ENCODE data around the gene TMEM255B.

The TMEM255B gene

GRCh38 chr13:113855012-113855921 lies 96.2 kb downstream of the TMEM255B start:
- Histone ChIP-seq H3K36me3 (ENCODE audit: insufficient read depth, low read length) (no peaks in the 10 kb centered on the region), H3K9ac (ENCODE audit: low read length) (no peak overlapping the region), H3K4me2 (ENCODE audit: low read length) (no peak overlapping the region), H3K27ac (ENCODE audit: low read depth, low read length, poor library complexity, severe bottlenecking) (no peak overlapping the region), H3K79me2 (ENCODE audit: insufficient read depth, low read length) (no peaks in the 10 kb centered on the region), H2AFZ (ENCODE audit: low read length) (no peak overlapping the region), H3K9me3 (ENCODE audit: low read length) (0 out of 2 replicates have a peak, but pooled peaks cover 2% of the 10 kb centered on the region), H3K4me3 (ENCODE audit: low read depth, low read length, poor library complexity, severe bottlenecking) (no peak overlapping the region), H3F3A (ENCODE audit: insufficient read depth, low read length) (no peaks in the 10 kb centered on the region), H3K4me1 (ENCODE audit: insufficient read depth, low read length, severe bottlenecking) (no peaks in the 10 kb centered on the region), H4K20me1 (ENCODE audit: insufficient read depth, low read length) (no peaks in the 10 kb centered on the region), H3K9me2 (ENCODE audit: low read depth, low read length) (no peaks in the 10 kb centered on the region), H3K27me3 (ENCODE audit: insufficient read depth, low read length) (peaks cover 11% of the 10 kb centered on the region)
- no peak for TF ChIP-seq CTCF (IDR thresholded peaks at IDR 0.05; ENCODE audit: low read length)

GRCh38 chr13:113855931-113856715 lies 97.1 kb downstream of the TMEM255B start:
- TF ChIP-seq EZH2 (IDR thresholded peaks at IDR 0.05; ENCODE audit: borderline replicate concordance, low read length) (no peak), CTCF (IDR thresholded peaks at IDR 0.05; ENCODE audit: low read length) (no peak)
- Histone ChIP-seq H3K27ac (ENCODE audit: low read depth, low read length, poor library complexity, severe bottlenecking) (no peak overlapping the region), H3K9me2 (ENCODE audit: low read depth, low read length) (no peaks in the 10 kb centered on the region), H3K79me2 (ENCODE audit: insufficient read depth, low read length) (no peaks in the 10 kb centered on the region), H3K4me1 (ENCODE audit: insufficient read depth, low read length, severe bottlenecking) (no peaks in the 10 kb centered on the region), H4K20me1 (ENCODE audit: insufficient read depth, low read length) (no peaks in the 10 kb centered on the region), H3K4me2 (ENCODE audit: low read length) (no peak overlapping the region), H3K27me3 (ENCODE audit: insufficient read depth, low read length) (peaks cover 4% of the 10 kb centered on the region), H2AFZ (ENCODE audit: low read length) (no peak overlapping the region), H3K36me3 (ENCODE audit: insufficient read depth, low read length) (no peaks in the 10 kb centered on the region), H3F3A (ENCODE audit: insufficient read depth, low read length) (no peaks in the 10 kb centered on the region), H3K4me3 (ENCODE audit: low read depth, low read length, poor library complexity, severe bottlenecking) (no peak overlapping the region), H3K9me3 (ENCODE audit: low read length) (0 out of 2 replicates have a peak, but pooled peaks cover 2% of the 10 kb centered on the region), H3K9ac (ENCODE audit: low read length) (no peak overlapping the region)

- no peaks in the 10 kb centered on the region for H3K36me3 ChIP-seq (ENCODE audit: insufficient read depth, low read length)
- no peaks in the 10 kb centered on the region for H3K9me2 ChIP-seq (ENCODE audit: low read depth, low read length)
- no peaks in the 10 kb centered on the region for H3F3A ChIP-seq (ENCODE audit: insufficient read depth, low read length)
- no peak overlapping the region for H3K4me3 ChIP-seq (ENCODE audit: low read depth, low read length, poor library complexity, severe bottlenecking)
- H3K9me3 ChIP-seq (ENCODE audit: low read length), result 0 out of 2 replicates have a peak, but pooled peaks cover 2% of the 10 kb centered on the region
- H3K9ac ChIP-seq (ENCODE audit: low read length), result no peak overlapping the region
- TF ChIP-seq CTCF (IDR thresholded peaks at IDR 0.05; ENCODE audit: low read length) (no peak), EZH2 (IDR thresholded peaks at IDR 0.05; ENCODE audit: borderline replicate concordance, low read length) (no peak)
- H4K20me1 ChIP-seq (ENCODE audit: insufficient read depth, low read length), result no peaks in the 10 kb centered on the region
- H3K79me2 ChIP-seq (ENCODE audit: insufficient read depth, low read length), result no peaks in the 10 kb centered on the region
- H3K27ac ChIP-seq (ENCODE audit: low read depth, low read length, poor library complexity, severe bottlenecking), result no peak overlapping the region
- peaks cover 4% of the 10 kb centered on the region for H3K27me3 ChIP-seq (ENCODE audit: insufficient read depth, low read length)
- no peak overlapping the region for H3K4me2 ChIP-seq (ENCODE audit: low read length)
- H2AFZ ChIP-seq (ENCODE audit: low read length), result no peak overlapping the region
- H3K4me1 ChIP-seq (ENCODE audit: insufficient read depth, low read length, severe bottlenecking), result no peaks in the 10 kb centered on the region
These were observed 97.7 kb downstream of the TMEM255B start for GRCh38 chr13:113856716-113857065.

Measured in OCI-LY1 (cell line).